HepG2 (cell line): ENCODE data around the gene APBB2. TPM values are rescaled to one million over a fixed set of nuclear protein-coding genes. Genes with fewer than 3 reads are reported as not detected.

Experiments used
- CEBPG ChIP-seq: IDR thresholded peaks from 2 replicates; pipeline ENCODE4 v1.6.1; 2016
- CREB1 ChIP-seq, 2 experiments: fragments of 450-650 bp in 1 of 2; IDR thresholded peaks; 2 replicates each; pipeline ENCODE4 v1.6.1; 2016 to 2017; ENCODE audit warnings: control low read depth in 1 of 2, mild to moderate bottlenecking in 1 of 2, missing compliant biosample characterization in 1 of 2, missing genetic modification characterization in 1 of 2
- CREM ChIP-seq, 2 experiments: sonication (generic) in 1 of 2; formaldehyde crosslinking in 1 of 2; IDR thresholded peaks; 2 replicates each; pipeline versions ENCODE4 v1.4.0 to v1.6.1; 2016 to 2020; ENCODE audit warnings: antibody characterized with exemption in 1 of 2, mild to moderate bottlenecking in 1 of 2, missing genetic modification reagents in 1 of 2
- FOXP1 ChIP-seq, 2 experiments: fragments of 450-650 bp in 1 of 2; IDR thresholded peaks; 2 replicates each; pipeline ENCODE4 v1.6.1; 2017 to 2018; ENCODE audit warnings: antibody characterized with exemption in 1 of 2
- GATA4 ChIP-seq: sonication (generic); IDR thresholded peaks from 2 replicates; pipeline ENCODE4 v1.6.1; 2016; ENCODE audit warnings: antibody characterized with exemption, low read depth, borderline replicate concordance
- HNF4A ChIP-seq: sonication (generic); formaldehyde crosslinking; IDR thresholded peaks from 2 replicates; pipeline ENCODE4 v1.4.0; 2020; ENCODE audit warnings: missing genetic modification reagents
- MAFK ChIP-seq, 2 experiments: IDR thresholded peaks in 1 of 2; conservative IDR thresholded peaks in 1 of 2; 2 replicates each; pipeline ENCODE4 v1.6.1; 2011; ENCODE audit warnings: improper control_type of control experiment in 2 of 2, low read length in 2 of 2
- NCOA2 ChIP-seq: sonication (generic); formaldehyde crosslinking; IDR thresholded peaks from 2 replicates; pipeline ENCODE4 v1.8.0; 2022; ENCODE audit warnings: inconsistent platforms
- NFIC ChIP-seq: IDR thresholded peaks from 2 replicates; pipeline ENCODE4 v1.6.1; 2012; ENCODE audit warnings: mild to moderate bottlenecking, low read length, inconsistent platforms
- RXRB ChIP-seq: IDR thresholded peaks from 2 replicates; pipeline ENCODE4 v1.6.1; 2016; ENCODE audit warnings: borderline replicate concordance, missing genetic modification reagents, missing compliant biosample characterization
- SOX6 ChIP-seq, 2 experiments: fragments of 450-650 bp in 1 of 2; sonication (generic) in 1 of 2; formaldehyde crosslinking in 1 of 2; IDR thresholded peaks; 2 replicates each; pipeline versions ENCODE4 v1.4.0 to v1.6.1; 2017 to 2020; ENCODE audit warnings: antibody characterized with exemption in 1 of 2, mild to moderate bottlenecking in 1 of 2, missing genetic modification reagents in 1 of 2
- STAG1 ChIP-seq: sonication (generic); formaldehyde crosslinking; IDR thresholded peaks from 2 replicates; pipeline ENCODE4 v1.4.0; 2020; ENCODE audit warnings: missing genetic modification reagents
- TCF7L2 ChIP-seq: IDR thresholded peaks from 2 replicates; pipeline ENCODE4 v1.6.1; 2011; ENCODE audit warnings: mild to moderate bottlenecking, low read depth, low read length, moderate library complexity
- polyA plus RNA-seq, 8 experiments: library from polyadenylated mRNA; depleted of rRNA in 3 of 8; stranded (reverse) in 7 of 8; unstranded in 1 of 8; fragments of >200 nt; fragmentation: Illumina TruSeq in 4 of 8; extraction: Trizol in 4 of 8; gene quantifications; 2 replicates each; pipeline versions ENCODE4 v1.2.1 to v1.2.3, GENCODE V29; 2011 to 2016; ENCODE audit warnings: low read depth in 4 of 8, missing spikeins in 1 of 8, mixed read lengths in 1 of 8; ENCODE audit not compliant: insufficient read depth in 1 of 8
- total RNA-seq, 5 experiments: library from RNA; depleted of rRNA; stranded (reverse); fragments of >200 nt; fragmentation: Illumina TruSeq; extraction: Trizol; gene quantifications; 2 replicates each; pipeline ENCODE4 v1.2.3, GENCODE V29; 2016; ENCODE audit warnings: low read depth in 1 of 5
- TF ChIP-seq, protein P1 (sequence below): IDR thresholded peaks from 2 replicates; pipeline ENCODE4 v1.4.0; 2020; ENCODE audit warnings: mild to moderate bottlenecking, missing genetic modification reagents
- TF ChIP-seq, protein P2 (sequence below), 2 experiments: sonication (generic) in 1 of 2; formaldehyde crosslinking in 1 of 2; IDR thresholded peaks; 2 replicates each; pipeline versions ENCODE4 v1.4.0 to v1.6.1; 2016 to 2020; ENCODE audit warnings: borderline replicate concordance in 1 of 2, low read depth in 1 of 2, mild to moderate bottlenecking in 1 of 2, missing genetic modification reagents in 1 of 2
- TF ChIP-seq, protein P3 (sequence below): IDR thresholded peaks from 2 replicates; pipeline ENCODE4 v1.6.1; 2012; ENCODE audit warnings: low read depth, low read length, improper control_type of control experiment

Gene APBB2
- total and polyA plus RNA-seq, 2 of the 13 experiments (the other 11 are each of a cell fraction or from before 2014, with no cell fraction given): 11.7 to 17.0 TPM

DNA sequence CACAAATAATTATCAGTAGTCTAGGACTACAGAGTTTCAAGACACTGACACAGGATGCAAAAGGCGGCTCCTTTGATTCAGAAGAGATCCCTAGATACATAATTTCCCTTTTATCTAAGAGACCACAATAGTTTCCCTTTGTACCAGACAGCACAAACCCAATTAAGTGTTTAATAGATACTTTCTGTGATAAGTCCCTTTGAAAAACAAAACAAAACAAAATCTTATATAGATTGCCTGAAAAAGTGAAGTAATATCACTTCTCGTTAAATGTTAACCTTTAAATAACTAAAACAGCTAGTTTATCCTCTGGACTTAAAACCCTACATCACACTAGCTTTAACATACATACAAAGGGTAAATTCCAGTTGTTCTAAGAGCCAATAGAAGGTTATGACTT is 49.9 kb downstream of the APBB2 start (continued):
- TF ChIP-seq HNF4A (CRISPR knock-in tag) (peak; percentile 50; the same call in 1 of the 2 replicates), GATA4 (peak; percentile 81), CREB1 (IDR thresholded peaks at IDR 0.05) (no peak), CREB1 (CRISPR knock-in tag; IDR thresholded peaks at IDR 0.05) (0 out of 2 replicates have a peak, but pooled peaks have one; percentile 28), TCF7L2 (peak; percentile 87), SOX6 (IDR thresholded peaks at IDR 0.05) (no peak), SOX6 (CRISPR knock-in tag; IDR thresholded peaks at IDR 0.05) (peak; percentile 86), FOXP1 (IDR thresholded peaks at IDR 0.05) (no peak), FOXP1 (CRISPR knock-in tag; IDR thresholded peaks at IDR 0.05) (peak; percentile 48; the same call in 1 of the 2 replicates), NFIC (peak; percentile 67; the same call in 1 of the 2 replicates), NCOA2 (CRISPR knock-in tag) (peak; percentile 58; the same call in 1 of the 2 replicates), CEBPG (CRISPR knock-in tag) (peak; percentile 43), CREM (IDR thresholded peaks at IDR 0.05) (peak; percentile 80), CREM (CRISPR knock-in tag; IDR thresholded peaks at IDR 0.05) (no peak), MAFK (conservative IDR thresholded peaks at IDR 0.05 in 1 of 2, IDR thresholded peaks at IDR 0.05 in 1 of 2; ENCODE audit: low read length in 2 of 2) (no peak), STAG1 (CRISPR knock-in tag) (no peak), RXRB (CRISPR knock-in tag) (0 out of 2 replicates have a peak, but pooled peaks have one; percentile 12)
- TF ChIP-seq, protein P1, sequence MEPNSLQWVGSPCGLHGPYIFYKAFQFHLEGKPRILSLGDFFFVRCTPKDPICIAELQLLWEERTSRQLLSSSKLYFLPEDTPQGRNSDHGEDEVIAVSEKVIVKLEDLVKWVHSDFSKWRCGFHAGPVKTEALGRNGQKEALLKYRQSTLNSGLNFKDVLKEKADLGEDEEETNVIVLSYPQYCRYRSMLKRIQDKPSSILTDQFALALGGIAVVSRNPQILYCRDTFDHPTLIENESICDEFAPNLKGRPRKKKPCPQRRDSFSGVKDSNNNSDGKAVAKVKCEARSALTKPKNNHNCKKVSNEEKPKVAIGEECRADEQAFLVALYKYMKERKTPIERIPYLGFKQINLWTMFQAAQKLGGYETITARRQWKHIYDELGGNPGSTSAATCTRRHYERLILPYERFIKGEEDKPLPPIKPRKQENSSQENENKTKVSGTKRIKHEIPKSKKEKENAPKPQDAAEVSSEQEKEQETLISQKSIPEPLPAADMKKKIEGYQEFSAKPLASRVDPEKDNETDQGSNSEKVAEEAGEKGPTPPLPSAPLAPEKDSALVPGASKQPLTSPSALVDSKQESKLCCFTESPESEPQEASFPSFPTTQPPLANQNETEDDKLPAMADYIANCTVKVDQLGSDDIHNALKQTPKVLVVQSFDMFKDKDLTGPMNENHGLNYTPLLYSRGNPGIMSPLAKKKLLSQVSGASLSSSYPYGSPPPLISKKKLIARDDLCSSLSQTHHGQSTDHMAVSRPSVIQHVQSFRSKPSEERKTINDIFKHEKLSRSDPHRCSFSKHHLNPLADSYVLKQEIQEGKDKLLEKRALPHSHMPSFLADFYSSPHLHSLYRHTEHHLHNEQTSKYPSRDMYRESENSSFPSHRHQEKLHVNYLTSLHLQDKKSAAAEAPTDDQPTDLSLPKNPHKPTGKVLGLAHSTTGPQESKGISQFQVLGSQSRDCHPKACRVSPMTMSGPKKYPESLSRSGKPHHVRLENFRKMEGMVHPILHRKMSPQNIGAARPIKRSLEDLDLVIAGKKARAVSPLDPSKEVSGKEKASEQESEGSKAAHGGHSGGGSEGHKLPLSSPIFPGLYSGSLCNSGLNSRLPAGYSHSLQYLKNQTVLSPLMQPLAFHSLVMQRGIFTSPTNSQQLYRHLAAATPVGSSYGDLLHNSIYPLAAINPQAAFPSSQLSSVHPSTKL (CRISPR knock-in tag): peak; percentile 46; the same call in 1 of the 2 replicates
- TF ChIP-seq, protein P2, sequence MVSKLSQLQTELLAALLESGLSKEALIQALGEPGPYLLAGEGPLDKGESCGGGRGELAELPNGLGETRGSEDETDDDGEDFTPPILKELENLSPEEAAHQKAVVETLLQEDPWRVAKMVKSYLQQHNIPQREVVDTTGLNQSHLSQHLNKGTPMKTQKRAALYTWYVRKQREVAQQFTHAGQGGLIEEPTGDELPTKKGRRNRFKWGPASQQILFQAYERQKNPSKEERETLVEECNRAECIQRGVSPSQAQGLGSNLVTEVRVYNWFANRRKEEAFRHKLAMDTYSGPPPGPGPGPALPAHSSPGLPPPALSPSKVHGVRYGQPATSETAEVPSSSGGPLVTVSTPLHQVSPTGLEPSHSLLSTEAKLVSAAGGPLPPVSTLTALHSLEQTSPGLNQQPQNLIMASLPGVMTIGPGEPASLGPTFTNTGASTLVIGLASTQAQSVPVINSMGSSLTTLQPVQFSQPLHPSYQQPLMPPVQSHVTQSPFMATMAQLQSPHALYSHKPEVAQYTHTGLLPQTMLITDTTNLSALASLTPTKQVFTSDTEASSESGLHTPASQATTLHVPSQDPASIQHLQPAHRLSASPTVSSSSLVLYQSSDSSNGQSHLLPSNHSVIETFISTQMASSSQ (IDR thresholded peaks at IDR 0.05; ENCODE audit: low read depth): peak; percentile 80
- TF ChIP-seq, protein P2 (CRISPR knock-in tag; IDR thresholded peaks at IDR 0.05; ENCODE audit: borderline replicate concordance): peak; percentile 76; the same call in 1 of the 2 replicates
- TF ChIP-seq, protein P3, sequence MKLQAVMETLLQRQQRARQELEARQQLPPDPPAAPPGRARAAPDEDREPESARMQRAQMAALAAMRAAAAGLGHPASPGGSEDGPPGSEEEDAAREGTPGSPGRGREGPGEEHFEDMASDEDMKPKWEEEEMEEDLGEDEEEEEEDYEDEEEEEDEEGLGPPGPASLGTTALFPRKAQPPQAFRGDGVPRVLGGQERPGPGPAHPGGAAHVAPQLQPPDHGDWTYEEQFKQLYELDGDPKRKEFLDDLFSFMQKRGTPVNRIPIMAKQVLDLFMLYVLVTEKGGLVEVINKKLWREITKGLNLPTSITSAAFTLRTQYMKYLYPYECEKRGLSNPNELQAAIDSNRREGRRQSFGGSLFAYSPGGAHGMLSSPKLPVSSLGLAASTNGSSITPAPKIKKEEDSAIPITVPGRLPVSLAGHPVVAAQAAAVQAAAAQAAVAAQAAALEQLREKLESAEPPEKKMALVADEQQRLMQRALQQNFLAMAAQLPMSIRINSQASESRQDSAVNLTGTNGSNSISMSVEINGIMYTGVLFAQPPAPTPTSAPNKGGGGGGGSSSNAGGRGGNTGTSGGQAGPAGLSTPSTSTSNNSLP: peak; percentile 60; the same call in 1 of the 2 replicates
